GM12878 (cell line): ENCODE measurements around the gene CNKSR1. TPM values are rescaled to one million over a fixed set of nuclear protein-coding genes. Genes with fewer than 3 reads are reported as not detected.

Experiments
- ATAC-seq: fragments of 200-7000 bp; cut with Tn5 transposase; 3 replicates; pipeline ENCODE4 v1.9.1; 2020; ENCODE audit warnings: mild to moderate bottlenecking, moderate library complexity
- BruUV-seq: library from RNA; stranded (reverse); fragments of 400-500 nt; replicated peaks from 2 replicates; lab custom pipeline; 2021; lab: Mats Ljungman, UMichigan
- CTCF ChIA-PET: fragments of 300-600 bp; sonication (Branson Sonifier 250); formaldehyde crosslinking; extraction: SDS; loops from one replicate; lab custom pipeline; 2021; ENCODE audit warnings: inconsistent platforms; lab: Yijun Ruan, JAX
- POLR2A ChIA-PET: fragments of 350-600 bp; formaldehyde crosslinking; extraction: SDS; loops from one replicate; lab custom pipeline; 2021; ENCODE audit warnings: inconsistent platforms; lab: Charles Lee
- RAD21 ChIA-PET: fragments of 300-600 bp; sonication (Branson Sonifier 250); formaldehyde crosslinking; loops from one replicate; lab custom pipeline; 2023; ENCODE audit warnings: antibody characterized with exemption; ENCODE audit not compliant: unreplicated experiment; lab: Charles Lee
- SMC1A ChIA-PET: fragments of 300-600 bp; sonication (Branson Sonifier 250); formaldehyde crosslinking; loops from one replicate; lab custom pipeline; 2023; ENCODE audit not compliant: unreplicated experiment, uncharacterized antibody; lab: Charles Lee
- DNase-seq: peaks from one replicate; pipeline ENCODE4 v3.0.0-alpha.2; 2011; ENCODE audit warnings: low read depth, low spot score
- FAIRE-seq: peaks from 3 replicates; lab custom pipeline; 2011; peaks lifted over from hg19 to GRCh38; lab: Jason Lieb, UNC
- H2AFZ ChIP-seq: 2 replicates; pipeline ENCODE4 v1.6.0; 2011; ENCODE audit warnings: low read depth, low read length, control low read depth; ENCODE audit not compliant: control insufficient read depth
- H3K27ac ChIP-seq: 2 replicates; pipeline ENCODE4 v1.5.1; 2011; ENCODE audit warnings: control low read depth; ENCODE audit not compliant: control insufficient read depth, insufficient read depth
- H3K27me3 ChIP-seq, 2 experiments: replicated peaks in 1 of 2; 2 replicates each; pipeline versions ENCODE4 v1.6.0 to v1.6.1; 2011; ENCODE audit warnings: low read length in 1 of 2; ENCODE audit not compliant: control insufficient read depth in 2 of 2, insufficient read depth in 2 of 2
- H3K36me3 ChIP-seq, 2 experiments: 2 replicates each; pipeline ENCODE4 v1.5.1; 2011; ENCODE audit warnings: low read length in 1 of 2; ENCODE audit not compliant: control insufficient read depth in 2 of 2, insufficient read depth in 2 of 2
- H3K4me1 ChIP-seq: 2 replicates; pipeline ENCODE4 v1.6.1; 2011; ENCODE audit warnings: mild to moderate bottlenecking, low read length, moderate library complexity, mixed read lengths; ENCODE audit not compliant: control insufficient read depth, insufficient read depth
- H3K4me2 ChIP-seq: 2 replicates; pipeline ENCODE4 v1.6.0; 2011; ENCODE audit warnings: control low read depth; ENCODE audit not compliant: control insufficient read depth, insufficient read depth
- H3K4me3 ChIP-seq: fragments of 200-600 bp; sonication (generic); 2 replicates; pipeline ENCODE4 v1.5.1; 2016
- H3K79me2 ChIP-seq: 2 replicates; pipeline ENCODE4 v1.6.0; 2011; ENCODE audit warnings: low read length; ENCODE audit not compliant: control insufficient read depth, insufficient read depth
- H3K9ac ChIP-seq: 2 replicates; pipeline ENCODE4 v1.8.0; 2011; ENCODE audit warnings: low read length, control low read depth, mixed read lengths; ENCODE audit not compliant: control insufficient read depth, insufficient read depth
- H3K9me3 ChIP-seq: replicated peaks from 3 replicates; pipeline ENCODE4 v1.5.1; 2011; ENCODE audit warnings: mild to moderate bottlenecking, low read length; ENCODE audit not compliant: control insufficient read depth, insufficient read depth
- H4K20me1 ChIP-seq: 2 replicates; pipeline ENCODE4 v1.6.0; 2011; ENCODE audit not compliant: control insufficient read depth, insufficient read depth
- ATF7 ChIP-seq: fragments of 450-650 bp; IDR thresholded peaks from 2 replicates; pipeline ENCODE4 v1.6.1; 2016; ENCODE audit warnings: low read depth, mild to moderate bottlenecking
- BCL11A ChIP-seq: IDR thresholded peaks from 2 replicates; pipeline ENCODE4 v1.6.1; 2011; ENCODE audit warnings: low read depth, low read length
- CEBPB ChIP-seq, 2 experiments: fragments of 150-350 bp in 1 of 2; IDR thresholded peaks; 2 replicates each; pipeline ENCODE4 v1.6.1; 2012 to 2014; ENCODE audit warnings: low read depth in 2 of 2, low read length in 2 of 2, borderline replicate concordance in 1 of 2, inconsistent platforms in 1 of 2
- CREM ChIP-seq: IDR thresholded peaks from 2 replicates; pipeline ENCODE4 v1.6.1; 2014; ENCODE audit warnings: antibody characterized with exemption, low read depth
- ESRRA ChIP-seq: IDR thresholded peaks from 2 replicates; pipeline ENCODE4 v1.6.1; 2012; ENCODE audit warnings: mild to moderate bottlenecking, low read length, improper control_type of control experiment
- FOS ChIP-seq: IDR thresholded peaks from 3 replicates; pipeline ENCODE4 v1.6.1; 2011; ENCODE audit warnings: borderline replicate concordance; ENCODE audit not compliant: insufficient read length; ENCODE audit errors: extremely low read depth
- IRF5 ChIP-seq: fragments of 450-650 bp; IDR thresholded peaks from 2 replicates; pipeline ENCODE4 v1.6.1; 2017; ENCODE audit warnings: borderline replicate concordance
- JUND ChIP-seq: IDR thresholded peaks from 2 replicates; pipeline ENCODE4 v1.6.1; 2012; ENCODE audit warnings: low read depth, mild to moderate bottlenecking, low read length, improper control_type of control experiment, moderate library complexity
- MEF2A ChIP-seq: IDR thresholded peaks from 2 replicates; pipeline ENCODE4 v1.6.1; 2011; ENCODE audit warnings: low read depth, mild to moderate bottlenecking, low read length, moderate library complexity; ENCODE audit not compliant: insufficient read depth
- MEF2B ChIP-seq: fragments of 450-650 bp; IDR thresholded peaks from 2 replicates; pipeline ENCODE4 v1.6.1; 2018; ENCODE audit warnings: mild to moderate bottlenecking, moderate library complexity; ENCODE audit not compliant: partially characterized antibody, poor library complexity, severe bottlenecking
- RB1 ChIP-seq: fragments of 450-650 bp; formaldehyde crosslinking; IDR thresholded peaks from 2 replicates; pipeline ENCODE4 v1.6.1; 2017; ENCODE audit warnings: mild to moderate bottlenecking, borderline replicate concordance
- SPI1 ChIP-seq: IDR thresholded peaks from 2 replicates; pipeline ENCODE4 v1.6.1; 2011; ENCODE audit warnings: low read depth, mild to moderate bottlenecking, low read length, moderate library complexity, borderline replicate concordance; ENCODE audit not compliant: insufficient read depth
- TCF7 ChIP-seq: IDR thresholded peaks from 2 replicates; pipeline ENCODE4 v1.6.1; 2014; ENCODE audit warnings: antibody characterized with exemption, borderline replicate concordance
- ZSCAN29 ChIP-seq: fragments of 450-650 bp; IDR thresholded peaks from 2 replicates; pipeline ENCODE4 v1.6.1; 2017; ENCODE audit warnings: mild to moderate bottlenecking, moderate library complexity
- WGBS: methylation state at CpG from one replicate; pipeline ENCODE4 v1.1.6; 2016; ENCODE audit warnings: low lambda C conversion rate; ENCODE audit not compliant: insufficient replicate concordance, insufficient coverage; ENCODE audit errors: missing lambda C conversion rate; 5-methylcytosine and 5-hydroxymethylcytosine counted together
- in situ Hi-C: fragments of 300-500 bp; cut with MboI; formaldehyde crosslinking; loops from 9 replicates; pipeline ENCODE4 v1.14.3; 2018; ENCODE audit warnings: mixed read lengths
- intact Hi-C: fragments of 100-400 bp; cut with micrococcal nuclease; formaldehyde crosslinking; loops from one replicate; pipeline ENCODE4 v1.14.2; 2022; ENCODE audit not compliant: unreplicated experiment
- polyA plus RNA-seq, 11 experiments: library from polyadenylated mRNA; depleted of rRNA in 4 of 11; unstranded in 6 of 11; stranded (reverse) in 5 of 11; fragments of >200 nt; fragmentation: Nextera tagmentation in 4 of 11; fragmentation: Illumina TruSeq in 1 of 11; extraction: Ambion mirVana in 4 of 11; extraction: Trizol in 1 of 11; gene quantifications; 1 replicate in 1 of 11; 2 replicates in 10 of 11; pipeline versions ENCODE4 v1.2.1 to v1.2.3, GENCODE V29; 2011 to 2016; ENCODE audit warnings: inconsistent platforms in 2 of 11, missing spikeins in 2 of 11, low read depth in 1 of 11
- total RNA-seq, 4 experiments: library from RNA; depleted of rRNA in 3 of 4; stranded (reverse); fragments of >200 nt in 3 of 4; fragmentation: Illumina TruSeq in 1 of 4; extraction: Trizol in 1 of 4; gene quantifications; 2 replicates each; pipeline versions ENCODE4 v1.2.1 to v1.2.3, GENCODE V29; 2013 to 2021
- TF ChIP-seq, protein P1 (sequence below): fragments of 150-350 bp; IDR thresholded peaks from 2 replicates; pipeline ENCODE4 v1.6.1; 2016; ENCODE audit warnings: low read depth, low read length
- TF ChIP-seq, protein P2 (sequence below), 3 experiments: IDR thresholded peaks in 2 of 3; conservative IDR thresholded peaks in 1 of 3; 2 replicates each; pipeline ENCODE4 v1.5.1; 2011; ENCODE audit warnings: low read depth in 3 of 3, low read length in 3 of 3, mild to moderate bottlenecking in 3 of 3, control low read depth in 2 of 3, moderate library complexity in 2 of 3, inconsistent platforms in 1 of 3, mixed read lengths in 1 of 3; ENCODE audit not compliant: control insufficient read depth in 2 of 3, insufficient read depth in 1 of 3; ENCODE audit errors: extremely low read depth in 1 of 3

CNKSR1 gene
- total and polyA plus RNA-seq, 10 of the 15 experiments (the other 5 are each of a cell fraction or from before 2014, with no cell fraction given), result 0.06 to 1.2 (median 0.86) TPM

GRCh38 chr1:26182383-26182696 lies 5.0 kb downstream of the CNKSR1 start:
- DNase-seq (no peak), ATAC-seq (no peak), FAIRE-seq (no peak)
- ChIA-PET SMC1A (no interaction called here), POLR2A (no interaction called here), CTCF (no interaction called here), RAD21 (interaction anchor here (0.6 kb wide), 1 partner anchor 13 kb away, joined by 3 read pairs; the partner anchor contains the start of gene ZNF593)
- 62% methylated on average over 7 of the region's 7 CpGs for WGBS
- no peaks in the 10 kb centered on the region for H3K36me3 ChIP-seq
- no peak overlapping the region for H2AFZ ChIP-seq
- H3K9ac ChIP-seq, result no peak overlapping the region
- in situ Hi-C loops, result no loop called here
- H3K27me3 ChIP-seq, result no peaks in the 10 kb centered on the region
- H3K9me3 ChIP-seq, result no peaks in the 10 kb centered on the region
- intact Hi-C loops, result no loop called here
- no peaks in the 10 kb centered on the region for H3K79me2 ChIP-seq
- H3K4me2 ChIP-seq, result no peak overlapping the region
- no peak overlapping the region for H3K4me3 ChIP-seq
- peaks cover 10% of the 10 kb centered on the region for H3K4me1 ChIP-seq
- no peaks in the 10 kb centered on the region for H4K20me1 ChIP-seq
- BruUV-seq, result no TSS peak
- no peak overlapping the region for H3K27ac ChIP-seq
- TF ChIP-seq ATF7 (no peak), ZSCAN29 (no peak), ESRRA (no peak), CREM (no peak), IRF5 (no peak), MEF2B (no peak), CEBPB (IDR thresholded peaks at IDR 0.05; ENCODE audit: borderline replicate concordance in 1 of 2, low read depth in 2 of 2, low read length in 2 of 2) (no peak), SPI1 (no peak), BCL11A (no peak), RB1 (no peak), TCF7 (no peak), MEF2A (no peak), JUND (no peak), FOS (no peak)
- TF ChIP-seq, protein P1, sequence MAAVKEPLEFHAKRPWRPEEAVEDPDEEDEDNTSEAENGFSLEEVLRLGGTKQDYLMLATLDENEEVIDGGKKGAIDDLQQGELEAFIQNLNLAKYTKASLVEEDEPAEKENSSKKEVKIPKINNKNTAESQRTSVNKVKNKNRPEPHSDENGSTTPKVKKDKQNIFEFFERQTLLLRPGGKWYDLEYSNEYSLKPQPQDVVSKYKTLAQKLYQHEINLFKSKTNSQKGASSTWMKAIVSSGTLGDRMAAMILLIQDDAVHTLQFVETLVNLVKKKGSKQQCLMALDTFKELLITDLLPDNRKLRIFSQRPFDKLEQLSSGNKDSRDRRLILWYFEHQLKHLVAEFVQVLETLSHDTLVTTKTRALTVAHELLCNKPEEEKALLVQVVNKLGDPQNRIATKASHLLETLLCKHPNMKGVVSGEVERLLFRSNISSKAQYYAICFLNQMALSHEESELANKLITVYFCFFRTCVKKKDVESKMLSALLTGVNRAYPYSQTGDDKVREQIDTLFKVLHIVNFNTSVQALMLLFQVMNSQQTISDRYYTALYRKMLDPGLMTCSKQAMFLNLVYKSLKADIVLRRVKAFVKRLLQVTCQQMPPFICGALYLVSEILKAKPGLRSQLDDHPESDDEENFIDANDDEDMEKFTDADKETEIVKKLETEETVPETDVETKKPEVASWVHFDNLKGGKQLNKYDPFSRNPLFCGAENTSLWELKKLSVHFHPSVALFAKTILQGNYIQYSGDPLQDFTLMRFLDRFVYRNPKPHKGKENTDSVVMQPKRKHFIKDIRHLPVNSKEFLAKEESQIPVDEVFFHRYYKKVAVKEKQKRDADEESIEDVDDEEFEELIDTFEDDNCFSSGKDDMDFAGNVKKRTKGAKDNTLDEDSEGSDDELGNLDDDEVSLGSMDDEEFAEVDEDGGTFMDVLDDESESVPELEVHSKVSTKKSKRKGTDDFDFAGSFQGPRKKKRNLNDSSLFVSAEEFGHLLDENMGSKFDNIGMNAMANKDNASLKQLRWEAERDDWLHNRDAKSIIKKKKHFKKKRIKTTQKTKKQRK, result no peak
- TF ChIP-seq, protein P2, sequence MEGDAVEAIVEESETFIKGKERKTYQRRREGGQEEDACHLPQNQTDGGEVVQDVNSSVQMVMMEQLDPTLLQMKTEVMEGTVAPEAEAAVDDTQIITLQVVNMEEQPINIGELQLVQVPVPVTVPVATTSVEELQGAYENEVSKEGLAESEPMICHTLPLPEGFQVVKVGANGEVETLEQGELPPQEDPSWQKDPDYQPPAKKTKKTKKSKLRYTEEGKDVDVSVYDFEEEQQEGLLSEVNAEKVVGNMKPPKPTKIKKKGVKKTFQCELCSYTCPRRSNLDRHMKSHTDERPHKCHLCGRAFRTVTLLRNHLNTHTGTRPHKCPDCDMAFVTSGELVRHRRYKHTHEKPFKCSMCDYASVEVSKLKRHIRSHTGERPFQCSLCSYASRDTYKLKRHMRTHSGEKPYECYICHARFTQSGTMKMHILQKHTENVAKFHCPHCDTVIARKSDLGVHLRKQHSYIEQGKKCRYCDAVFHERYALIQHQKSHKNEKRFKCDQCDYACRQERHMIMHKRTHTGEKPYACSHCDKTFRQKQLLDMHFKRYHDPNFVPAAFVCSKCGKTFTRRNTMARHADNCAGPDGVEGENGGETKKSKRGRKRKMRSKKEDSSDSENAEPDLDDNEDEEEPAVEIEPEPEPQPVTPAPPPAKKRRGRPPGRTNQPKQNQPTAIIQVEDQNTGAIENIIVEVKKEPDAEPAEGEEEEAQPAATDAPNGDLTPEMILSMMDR (IDR thresholded peaks at IDR 0.05 in 2 of 3, conservative IDR thresholded peaks at IDR 0.05 in 1 of 3; ENCODE audit: control insufficient read depth in 2 of 3, extremely low read depth in 1 of 3, insufficient read depth in 1 of 3, low read depth in 3 of 3, low read length in 3 of 3), result no peak
